ENCODE measurements around the gene AKAP1.

Gene AKAP1

GRCh38 chr17:57046749-57047148, 38.3 kb upstream of the AKAP1 start:
- Histone ChIP-seq H3K4me3 (ENCODE audit: insufficient read depth, low read depth, low read length) (no peak overlapping the region), H3K4me1 (ENCODE audit: control insufficient read depth, insufficient read depth, low read length) (no peaks in the 10 kb centered on the region), H3K36me3 (ENCODE audit: control insufficient read depth, insufficient read depth, low read length) (no peaks in the 10 kb centered on the region), H3K27me3 (ENCODE audit: control insufficient read depth, insufficient read depth, low read length, poor library complexity, severe bottlenecking) (no peaks in the 10 kb centered on the region), H3K27ac (ENCODE audit: insufficient read depth, low read depth, low read length, poor library complexity, severe bottlenecking) (no peak overlapping the region), H3K9me3 (ENCODE audit: control insufficient read depth, low read length) (no peaks in the 10 kb centered on the region)
- 95 to 96% methylated on average over 18 of the region's 18 CpGs for WGBS, 2 experiments

GRCh38 chr17:57048096-57048495, 37.0 kb upstream of the AKAP1 start:
- no peaks in the 10 kb centered on the region for H3K27me3 ChIP-seq (ENCODE audit: control insufficient read depth, insufficient read depth, low read length, poor library complexity, severe bottlenecking)
- no peaks in the 10 kb centered on the region for H3K36me3 ChIP-seq (ENCODE audit: control insufficient read depth, insufficient read depth, low read length)
- no peaks in the 10 kb centered on the region for H3K9me3 ChIP-seq (ENCODE audit: control insufficient read depth, low read length)
- 88 to 93% methylated on average over 2 of the region's 2 CpGs for whole genome bisulfite sequencing, 2 experiments
- H3K4me3 ChIP-seq (ENCODE audit: insufficient read depth, low read depth, low read length), result no peak overlapping the region
- H3K27ac ChIP-seq (ENCODE audit: insufficient read depth, low read depth, low read length, poor library complexity, severe bottlenecking), result no peak overlapping the region
- H3K4me1 ChIP-seq (ENCODE audit: control insufficient read depth, insufficient read depth, low read length), result no peaks in the 10 kb centered on the region

GRCh38 chr17:57050306-57050705, 34.7 kb upstream of the AKAP1 start:
- no peak overlapping the region for H3K4me3 ChIP-seq (ENCODE audit: insufficient read depth, low read depth, low read length)
- H3K27me3 ChIP-seq (ENCODE audit: control insufficient read depth, insufficient read depth, low read length, poor library complexity, severe bottlenecking), result no peaks in the 10 kb centered on the region
- no peaks in the 10 kb centered on the region for H3K36me3 ChIP-seq (ENCODE audit: control insufficient read depth, insufficient read depth, low read length)
- no peak overlapping the region for H3K27ac ChIP-seq (ENCODE audit: insufficient read depth, low read depth, low read length, poor library complexity, severe bottlenecking)
- no peaks in the 10 kb centered on the region for H3K9me3 ChIP-seq (ENCODE audit: control insufficient read depth, low read length)
- WGBS, 2 experiments, result 86 to 87% methylated on average over 5 of the region's 5 CpGs
- H3K4me1 ChIP-seq (ENCODE audit: control insufficient read depth, insufficient read depth, low read length), result no peaks in the 10 kb centered on the region

GRCh38 chr17:57051886-57052361, 33.1 kb upstream of the AKAP1 start:
- Histone ChIP-seq H3K4me1 (ENCODE audit: control insufficient read depth, insufficient read depth, low read length) (no peaks in the 10 kb centered on the region), H3K27ac (ENCODE audit: insufficient read depth, low read depth, low read length, poor library complexity, severe bottlenecking) (no peak overlapping the region), H3K4me3 (ENCODE audit: insufficient read depth, low read depth, low read length) (no peak overlapping the region), H3K9me3 (ENCODE audit: control insufficient read depth, low read length) (no peaks in the 10 kb centered on the region), H3K36me3 (ENCODE audit: control insufficient read depth, insufficient read depth, low read length) (no peaks in the 10 kb centered on the region), H3K27me3 (ENCODE audit: control insufficient read depth, insufficient read depth, low read length, poor library complexity, severe bottlenecking) (no peaks in the 10 kb centered on the region)
- WGBS, 2 experiments, result 68 to 82% methylated on average over 5 of the region's 5 CpGs

GRCh38 chr17:57062865-57063264, 22.2 kb upstream of the AKAP1 start:
- H3K4me1 ChIP-seq (ENCODE audit: control insufficient read depth, insufficient read depth, low read length), result peaks cover under 1% of the 10 kb centered on the region
- no peaks in the 10 kb centered on the region for H3K27me3 ChIP-seq (ENCODE audit: control insufficient read depth, insufficient read depth, low read length, poor library complexity, severe bottlenecking)
- no peak overlapping the region for H3K4me3 ChIP-seq (ENCODE audit: insufficient read depth, low read depth, low read length)
- H3K27ac ChIP-seq (ENCODE audit: insufficient read depth, low read depth, low read length, poor library complexity, severe bottlenecking), result no peak overlapping the region
- 89 to 100% methylated on average over 2 of the region's 2 CpGs for whole genome bisulfite sequencing, 2 experiments
- no peaks in the 10 kb centered on the region for H3K36me3 ChIP-seq (ENCODE audit: control insufficient read depth, insufficient read depth, low read length)
- H3K9me3 ChIP-seq (ENCODE audit: control insufficient read depth, low read length), result no peaks in the 10 kb centered on the region

GRCh38 chr17:57067162-57067561, 17.9 kb upstream of the AKAP1 start:
- Histone ChIP-seq H3K27ac (ENCODE audit: insufficient read depth, low read depth, low read length, poor library complexity, severe bottlenecking) (no peak overlapping the region), H3K36me3 (ENCODE audit: control insufficient read depth, insufficient read depth, low read length) (no peaks in the 10 kb centered on the region), H3K4me1 (ENCODE audit: control insufficient read depth, insufficient read depth, low read length) (peaks cover 13% of the 10 kb centered on the region), H3K4me3 (ENCODE audit: insufficient read depth, low read depth, low read length) (no peak overlapping the region), H3K27me3 (ENCODE audit: control insufficient read depth, insufficient read depth, low read length, poor library complexity, severe bottlenecking) (no peaks in the 10 kb centered on the region), H3K9me3 (ENCODE audit: control insufficient read depth, low read length) (no peaks in the 10 kb centered on the region)
- WGBS, 2 experiments, result 92% methylated on average over 4 of the region's 4 CpGs

- WGBS, 2 experiments, result 95 to 100% methylated on average over 1 of the region's 1 CpG
- H3K36me3 ChIP-seq (ENCODE audit: control insufficient read depth, insufficient read depth, low read length), result no peaks in the 10 kb centered on the region
- H3K27me3 ChIP-seq (ENCODE audit: control insufficient read depth, insufficient read depth, low read length, poor library complexity, severe bottlenecking), result no peaks in the 10 kb centered on the region
- no peak overlapping the region for H3K4me3 ChIP-seq (ENCODE audit: insufficient read depth, low read depth, low read length)
- no peak overlapping the region for H3K27ac ChIP-seq (ENCODE audit: insufficient read depth, low read depth, low read length, poor library complexity, severe bottlenecking)
- peaks cover 19% of the 10 kb centered on the region for H3K4me1 ChIP-seq (ENCODE audit: control insufficient read depth, insufficient read depth, low read length)
- no peaks in the 10 kb centered on the region for H3K9me3 ChIP-seq (ENCODE audit: control insufficient read depth, low read length)
Observed at GRCh38 chr17:57067781-57068180, 17.3 kb upstream of the AKAP1 start.

GRCh38 chr17:57068222-57068658, 16.8 kb upstream of the AKAP1 start:
- WGBS, 2 experiments, result 29 to 38% methylated on average over 1 of the region's 4 CpGs
- H3K27me3 ChIP-seq (ENCODE audit: control insufficient read depth, insufficient read depth, low read length, poor library complexity, severe bottlenecking), result no peaks in the 10 kb centered on the region
- H3K4me1 ChIP-seq (ENCODE audit: control insufficient read depth, insufficient read depth, low read length), result peaks cover 21% of the 10 kb centered on the region
- no peaks in the 10 kb centered on the region for H3K36me3 ChIP-seq (ENCODE audit: control insufficient read depth, insufficient read depth, low read length)
- H3K27ac ChIP-seq (ENCODE audit: insufficient read depth, low read depth, low read length, poor library complexity, severe bottlenecking), result no peak overlapping the region
- no peaks in the 10 kb centered on the region for H3K9me3 ChIP-seq (ENCODE audit: control insufficient read depth, low read length)
- no peak overlapping the region for H3K4me3 ChIP-seq (ENCODE audit: insufficient read depth, low read depth, low read length)

GRCh38 chr17:57068707-57069106, 16.3 kb upstream of the AKAP1 start:
- H3K9me3 ChIP-seq (ENCODE audit: control insufficient read depth, low read length), result no peaks in the 10 kb centered on the region
- H3K4me1 ChIP-seq (ENCODE audit: control insufficient read depth, insufficient read depth, low read length), result peaks cover 21% of the 10 kb centered on the region
- 82 to 93% methylated on average over 2 of the region's 2 CpGs for WGBS, 2 experiments
- no peaks in the 10 kb centered on the region for H3K27me3 ChIP-seq (ENCODE audit: control insufficient read depth, insufficient read depth, low read length, poor library complexity, severe bottlenecking)
- no peak overlapping the region for H3K27ac ChIP-seq (ENCODE audit: insufficient read depth, low read depth, low read length, poor library complexity, severe bottlenecking)
- H3K4me3 ChIP-seq (ENCODE audit: insufficient read depth, low read depth, low read length), result no peak overlapping the region
- no peaks in the 10 kb centered on the region for H3K36me3 ChIP-seq (ENCODE audit: control insufficient read depth, insufficient read depth, low read length)

GRCh38 chr17:57071991-57072944, 12.8 kb upstream of the AKAP1 start:
- Histone ChIP-seq H3K4me3 (ENCODE audit: insufficient read depth, low read depth, low read length) (no peak overlapping the region), H3K27me3 (ENCODE audit: control insufficient read depth, insufficient read depth, low read length, poor library complexity, severe bottlenecking) (no peaks in the 10 kb centered on the region), H3K4me1 (ENCODE audit: control insufficient read depth, insufficient read depth, low read length) (peaks cover 21% of the 10 kb centered on the region), H3K27ac (ENCODE audit: insufficient read depth, low read depth, low read length, poor library complexity, severe bottlenecking) (peak overlapping the region; percentile 74), H3K36me3 (ENCODE audit: control insufficient read depth, insufficient read depth, low read length) (no peaks in the 10 kb centered on the region), H3K9me3 (ENCODE audit: control insufficient read depth, low read length) (no peaks in the 10 kb centered on the region)
- 18% methylated on average over 5 of the region's 5 CpGs for whole genome bisulfite sequencing, 2 experiments

Measured in ectodermal cell (in vitro differentiated cells).